T-helper 2 cell (primary cell): ENCODE results near the gene MESP2.
A peak's percentile ranks its signal among the peaks of the same experiment; 100 is the strongest.

Source experiments
- DNase-seq, 5 experiments: peaks; one replicate each; pipeline versions ENCODE4 v3.0.0 to v3.0.0-alpha.2; 2012 to 2022

MESP2 gene

GRCh38 chr15:89755701-89756100, 20.4 kb upstream of the MESP2 start:
- no peak for DNase-seq

- DNase-seq, result no peak
Measured at GRCh38 chr15:89756897-89757296, 19.2 kb upstream of the MESP2 start.

DNA sequence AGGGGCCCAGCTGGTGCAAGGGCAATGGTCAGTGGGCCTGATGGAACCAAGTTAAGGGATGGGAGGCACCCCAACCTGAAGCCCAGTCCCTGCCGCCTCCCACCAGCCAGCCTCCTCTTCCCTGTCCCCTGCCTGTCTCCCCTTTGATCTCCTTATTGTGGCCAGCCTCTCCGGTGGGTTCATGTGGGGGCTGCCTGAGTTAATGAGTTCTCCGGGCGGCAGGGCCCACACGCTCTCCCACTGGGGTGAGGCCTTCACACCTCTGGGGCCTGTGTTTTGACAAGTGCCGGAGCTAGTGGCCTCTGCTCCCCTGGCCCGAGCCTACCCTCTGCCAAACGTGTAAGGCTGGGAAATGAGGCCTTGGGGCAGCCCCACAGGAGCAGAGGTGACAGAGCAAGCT, 17.8 kb upstream of the MESP2 start:
- no peak for DNase-seq

DNA sequence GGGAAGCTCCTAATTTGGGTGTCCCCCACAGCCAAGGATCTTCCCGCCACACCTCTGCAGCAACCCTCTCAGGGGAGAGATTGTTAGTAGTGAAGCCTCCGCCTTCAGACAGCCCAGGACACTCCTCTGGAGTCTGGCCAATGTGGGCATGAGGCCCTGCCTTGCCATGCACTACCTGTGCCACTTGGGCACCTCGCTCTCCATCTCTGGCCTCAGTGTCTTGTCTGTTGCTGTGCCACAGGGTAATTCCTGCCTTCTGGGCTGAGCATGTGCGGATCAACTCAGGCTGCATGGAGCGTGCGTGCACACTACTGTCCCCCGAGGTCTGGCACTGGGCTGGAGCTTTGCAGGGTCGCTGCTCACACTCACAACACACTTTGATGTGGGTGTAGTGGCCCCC, 17.2 kb upstream of the MESP2 start:
- DNase-seq, result no peak

DNA sequence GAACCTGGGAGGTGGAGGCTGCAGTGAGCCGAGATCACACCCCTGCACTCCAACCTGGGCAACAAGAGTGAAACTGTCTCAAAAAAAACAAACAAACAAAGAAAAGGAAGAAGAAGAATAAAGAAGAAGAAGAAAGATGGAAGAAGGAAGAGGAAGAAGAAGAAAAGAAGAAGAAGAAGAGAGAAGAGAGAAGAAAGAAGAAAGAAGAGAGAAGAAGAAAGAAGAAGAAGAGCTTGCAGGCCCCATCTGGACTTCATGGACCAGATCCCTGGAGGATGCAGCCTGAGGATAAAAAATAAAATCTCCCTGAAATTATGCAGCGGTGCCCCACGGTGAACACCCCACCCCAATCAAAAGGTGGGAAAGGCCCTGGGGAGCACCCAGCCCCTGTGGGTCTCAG, 16.3 kb upstream of the MESP2 start:
- no peak for DNase-seq

DNA sequence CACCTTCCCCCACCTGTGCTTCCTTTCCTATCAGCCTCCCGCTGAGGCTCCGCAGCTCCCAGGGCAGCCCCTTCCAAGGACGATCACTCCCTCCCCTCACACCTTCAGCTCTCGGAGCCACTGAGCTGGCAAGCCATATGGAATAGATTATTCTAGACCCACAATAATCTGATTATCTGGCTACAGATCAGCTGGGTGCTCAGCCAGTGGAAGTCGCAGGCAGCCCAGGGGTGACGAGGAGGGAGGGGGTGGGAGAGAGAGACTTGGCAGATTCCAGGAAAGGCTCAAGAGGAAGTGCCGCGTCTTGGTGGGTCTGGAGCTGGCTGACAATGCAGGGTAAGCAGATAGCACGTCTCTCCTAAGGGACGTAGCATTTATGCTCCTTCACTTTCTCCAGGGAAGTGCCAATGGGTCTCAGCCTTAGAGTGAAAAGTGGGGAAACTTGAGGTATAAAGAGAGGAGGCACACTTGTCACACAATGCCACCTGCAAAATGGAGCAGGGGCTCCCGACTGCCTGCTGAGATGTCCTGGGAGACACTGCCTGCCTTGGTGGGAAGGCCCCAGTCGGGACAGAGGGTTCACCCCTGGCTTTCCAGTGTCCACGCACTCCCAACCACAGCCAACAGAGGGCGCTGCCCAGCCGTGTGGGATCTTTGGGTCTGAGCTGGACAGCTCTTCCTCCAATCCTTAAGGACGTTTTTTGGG, 15.7 kb upstream of the MESP2 start:
- peak; percentile 12 to 55 (median 45) for DNase-seq

DNA sequence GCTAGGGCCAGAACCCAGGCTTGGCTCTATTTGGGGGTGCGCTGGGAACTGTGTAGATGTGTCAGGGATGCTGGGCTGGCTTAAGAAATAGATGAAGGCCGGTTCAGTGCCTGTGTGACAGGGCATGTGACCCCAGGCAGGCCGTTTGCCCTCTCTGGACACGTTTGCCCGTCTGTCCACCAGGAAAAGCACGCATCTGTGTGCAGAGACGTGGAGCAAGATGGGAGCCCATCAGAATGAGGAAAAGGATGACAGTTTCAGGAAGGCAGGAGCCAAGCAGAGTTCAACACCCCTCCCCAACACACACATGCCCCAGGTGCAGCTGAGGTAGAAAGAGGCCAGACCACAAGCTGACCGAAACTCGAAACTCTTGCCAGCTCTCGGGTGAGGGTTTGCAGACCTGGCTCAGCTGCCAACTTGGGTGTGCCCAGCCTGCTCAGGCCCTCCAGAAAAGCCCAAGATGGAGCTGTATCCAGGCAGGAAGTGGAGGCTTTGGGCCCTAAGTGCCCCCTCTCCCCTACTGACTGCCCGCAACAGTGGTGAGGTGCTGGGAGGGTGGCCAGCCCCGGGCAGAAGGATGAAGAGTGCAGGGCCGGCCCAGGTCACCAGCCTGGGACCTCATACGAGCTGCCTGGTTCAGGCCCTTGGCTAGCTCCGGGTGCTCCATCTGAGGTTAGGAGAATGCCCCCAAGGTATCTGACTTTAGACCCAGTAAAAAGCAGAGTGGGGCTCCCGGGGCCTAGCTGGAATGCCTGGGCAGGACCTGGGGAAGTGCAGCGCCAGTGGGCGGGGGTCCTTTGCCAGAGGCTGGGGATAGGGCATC, 14.9 kb upstream of the MESP2 start:
- DNase-seq, result no peak

- no peak for DNase-seq
Measured at GRCh38 chr15:89761929-89762328, 14.2 kb upstream of the MESP2 start.

GRCh38 chr15:89765694-89766093, 10.4 kb upstream of the MESP2 start:
- DNase-seq, result no peak

DNA sequence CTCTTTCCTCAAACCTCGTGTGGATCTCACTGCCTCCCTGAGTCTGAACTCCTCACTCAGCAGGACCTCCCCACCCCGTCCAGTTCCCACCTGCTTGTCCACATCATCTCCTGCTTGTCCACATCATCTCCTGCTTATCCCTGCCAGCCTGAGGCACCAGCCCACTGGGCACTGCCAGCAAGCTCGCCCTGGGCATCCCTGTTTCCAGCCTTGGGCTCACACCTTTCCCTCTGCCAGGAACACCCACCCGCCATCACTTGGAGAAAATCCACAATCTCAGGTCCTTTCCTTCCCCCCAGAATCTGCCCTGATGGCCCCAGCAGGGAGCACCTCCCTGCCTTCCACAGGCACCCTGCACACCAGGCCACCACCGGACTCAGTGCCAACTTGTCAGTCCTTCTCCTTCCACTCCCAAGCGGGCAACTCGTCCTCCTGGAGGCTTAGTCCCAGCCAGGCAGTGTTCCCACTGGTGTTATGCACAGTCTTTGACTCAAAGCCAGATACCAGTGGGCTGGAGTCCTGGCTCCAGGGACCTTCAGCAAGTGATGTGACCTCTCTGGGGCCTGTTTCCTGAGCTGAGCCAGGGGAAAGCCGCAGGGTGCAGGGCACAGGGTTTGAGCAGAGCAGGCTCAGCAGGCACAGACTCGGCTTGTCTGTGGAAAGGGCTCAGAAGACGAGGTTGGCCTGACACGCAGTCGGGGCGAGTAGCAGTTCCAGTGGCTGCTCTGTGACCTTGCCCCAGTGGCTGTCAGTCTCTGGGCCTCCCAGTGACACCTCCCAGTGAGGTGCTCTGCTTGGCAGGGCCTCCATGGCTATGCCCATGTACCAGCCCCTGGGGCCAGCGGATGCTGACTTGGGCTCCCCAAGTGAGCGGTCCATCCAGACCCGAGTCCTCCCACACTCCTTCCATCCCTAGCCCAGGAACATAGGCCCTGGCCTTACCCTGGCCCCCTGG, 9.5 kb upstream of the MESP2 start:
- no peak for DNase-seq

DNA sequence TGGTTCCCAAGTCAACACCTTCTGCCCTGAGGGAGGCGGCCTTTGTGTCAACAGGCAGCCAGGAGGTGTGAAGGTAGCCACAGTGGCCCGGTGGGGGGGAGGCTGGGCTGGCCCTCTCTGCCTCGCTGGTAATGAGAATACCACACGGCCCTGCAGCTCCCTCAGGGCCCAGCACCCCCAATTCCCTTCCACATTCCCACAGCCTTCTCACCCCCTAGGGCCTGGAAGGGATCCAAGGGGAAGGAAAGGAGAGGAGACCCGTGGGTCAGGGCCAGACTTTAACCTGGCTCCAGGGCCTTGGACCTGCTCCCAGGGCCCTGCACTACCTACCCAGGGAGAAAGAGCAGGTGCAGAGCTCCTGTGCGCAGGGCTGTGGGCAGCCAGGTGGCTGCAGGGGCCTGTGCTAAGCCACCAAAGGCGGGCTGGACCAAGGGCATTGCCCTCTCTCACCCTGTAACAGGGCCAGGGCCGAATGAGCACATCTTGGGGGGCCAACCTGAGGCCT, 8.7 kb upstream of the MESP2 start:
- no peak for DNase-seq

GRCh38 chr15:89768071-89768500, 8.0 kb upstream of the MESP2 start:
- DNase-seq, result no peak

- no peak for DNase-seq
Measured at GRCh38 chr15:89769366-89769765, 6.8 kb upstream of the MESP2 start.

- DNase-seq, result no peak
Measured at GRCh38 chr15:89770041-89770440, 6.1 kb upstream of the MESP2 start.

DNA sequence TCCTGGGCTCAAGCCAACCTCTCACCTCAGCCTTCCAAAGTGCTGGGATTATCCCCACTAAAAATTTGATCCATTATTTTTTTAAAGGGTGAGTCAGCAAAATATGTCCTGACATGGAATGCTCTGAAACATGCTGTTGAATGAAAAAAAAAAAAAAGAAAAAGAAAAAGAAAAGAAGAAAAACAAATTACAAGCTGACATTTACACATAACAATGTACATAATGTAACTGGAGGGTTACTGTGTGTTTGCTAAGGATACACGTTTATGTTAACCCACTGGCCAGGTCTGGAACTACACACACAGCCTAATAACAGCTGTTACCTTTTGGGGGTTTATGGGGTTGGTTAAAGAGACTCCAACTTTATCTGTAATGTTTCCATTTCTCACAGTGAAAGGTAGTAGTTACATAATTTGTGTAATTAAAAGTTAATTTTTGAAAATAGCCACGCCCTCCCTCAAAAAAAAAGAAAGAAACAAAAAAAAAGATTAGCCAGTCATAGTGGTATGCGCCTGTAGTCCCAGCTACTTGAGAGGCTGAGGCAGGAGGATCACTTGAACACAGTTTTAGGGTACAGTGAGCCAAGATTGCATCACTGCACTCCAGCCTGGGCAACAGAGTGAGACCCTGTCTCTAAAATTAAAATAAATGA, 3.1 kb upstream of the MESP2 start:
- peak in 1 of 5 experiments; percentile 27 for DNase-seq

DNA sequence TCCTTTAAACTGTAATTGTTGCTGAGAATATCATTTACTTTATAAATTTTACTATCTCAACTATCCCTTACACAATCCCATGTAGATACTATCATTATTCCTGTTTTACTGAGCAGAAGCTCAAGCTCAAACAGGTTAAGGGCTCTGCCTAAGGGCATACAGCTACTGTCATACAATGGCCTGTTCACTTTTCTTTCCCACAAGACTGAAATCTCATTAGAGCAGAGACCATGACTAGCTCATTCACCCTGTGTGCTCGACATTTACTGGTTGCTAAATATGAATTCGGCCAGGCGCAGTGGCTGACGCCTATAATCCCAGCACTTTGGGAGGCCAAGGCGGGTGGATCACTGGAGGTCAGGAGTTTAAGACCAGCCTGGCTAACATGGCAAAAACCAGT, 1.6 kb upstream of the MESP2 start:
- no peak for DNase-seq

DNA sequence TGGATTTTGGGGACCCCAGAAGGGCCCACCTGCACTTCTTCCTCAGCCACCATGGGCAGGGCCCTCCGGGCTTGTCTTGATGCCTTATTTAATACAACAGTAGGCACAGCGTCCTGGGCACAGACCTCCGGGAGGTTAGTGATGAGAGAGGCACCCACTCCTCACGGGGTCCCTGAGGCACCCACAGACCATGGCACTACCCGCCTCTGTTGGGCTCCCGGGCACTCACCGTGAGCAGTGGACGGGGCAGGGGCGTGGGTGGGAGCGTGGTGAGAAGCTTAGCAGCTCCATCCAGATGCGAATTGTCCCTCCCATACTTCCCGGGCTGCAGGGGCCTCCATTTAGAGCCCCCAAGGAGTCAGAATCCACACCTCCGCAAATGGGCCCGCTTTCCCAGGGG, 317 bp upstream of the MESP2 start:
- DNase-seq, result no peak

GRCh38 chr15:89777073-89777751, 1.1 kb downstream of the MESP2 start:
- DNase-seq, result no peak

DNA sequence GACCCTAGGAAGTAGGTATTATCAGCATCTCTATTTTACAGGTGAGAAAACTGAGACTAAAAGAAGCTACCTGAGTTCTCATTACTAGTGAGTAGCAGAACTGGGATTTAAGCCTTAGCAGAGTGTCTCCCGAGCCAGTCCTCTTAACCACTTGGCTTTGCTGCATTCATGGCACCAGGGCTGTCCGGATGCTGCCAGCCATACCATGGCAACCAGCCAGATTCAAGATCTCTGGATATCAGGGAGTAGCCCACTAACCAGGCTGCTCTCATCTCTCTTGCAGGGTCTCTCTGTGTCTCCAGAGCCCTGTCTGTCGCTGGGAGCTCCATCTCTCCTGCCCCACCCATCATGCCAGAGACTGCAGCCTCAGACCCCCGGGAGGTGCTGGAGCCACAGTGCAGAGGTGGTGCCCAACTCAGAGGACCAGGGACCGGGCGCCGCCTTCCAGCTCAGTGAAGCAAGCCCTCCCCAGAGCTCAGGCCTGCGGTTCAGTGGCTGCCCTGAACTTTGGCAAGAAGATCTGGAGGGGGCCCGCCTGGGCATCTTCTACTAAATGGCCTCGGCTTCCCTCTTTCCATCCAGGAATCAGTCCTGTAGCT, 1.7 kb downstream of the MESP2 start:
- DNase-seq, result no peak

- no peak for DNase-seq
Measured at GRCh38 chr15:89778861-89779260, 2.7 kb downstream of the MESP2 start.

DNA sequence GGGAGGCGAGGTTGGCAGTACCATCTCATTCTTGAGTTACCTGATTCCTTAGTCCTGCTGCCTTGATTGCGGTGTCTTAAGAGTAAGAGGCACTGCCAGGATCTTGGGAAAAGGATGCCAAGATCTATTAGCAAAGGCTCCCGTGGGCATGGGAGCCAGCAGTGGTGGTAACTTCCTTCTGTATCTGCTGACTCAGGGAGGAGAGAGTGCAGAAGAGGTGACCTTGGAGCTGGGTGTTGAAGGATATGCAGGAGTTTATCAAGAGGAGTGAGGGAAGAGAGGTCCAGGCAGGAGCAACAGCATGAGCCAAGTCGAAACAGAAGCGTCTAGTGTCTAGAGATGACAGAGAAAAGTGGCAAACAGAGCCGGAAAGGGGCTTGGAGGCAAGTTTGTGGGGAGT, 4.5 kb downstream of the MESP2 start:
- no peak for DNase-seq
